CD8-positive, alpha-beta memory T cell (primary cell): ENCODE data around the gene RAD51. TPM values are rescaled to one million over a fixed set of nuclear protein-coding genes. Genes with fewer than 3 reads are reported as not detected.
A peak's percentile ranks its signal among the peaks of the same experiment; 100 is the strongest.

Experiments
- CTCF ChIA-PET: fragments of 350-600 bp; sonication (Branson Sonifier 250); formaldehyde crosslinking; loops from one replicate; lab custom pipeline; 2021; ENCODE audit warnings: antibody characterized with exemption; lab: Charles Lee
- POLR2A ChIA-PET: fragments of 350-600 bp; sonication (Branson Sonifier 250); formaldehyde crosslinking; loops from one replicate; lab custom pipeline; 2021; ENCODE audit warnings: antibody characterized with exemption; lab: Charles Lee
- DNase-seq, 5 donors: peaks; one replicate each; pipeline versions ENCODE4 v3.0.0 to v3.0.0-alpha.2; 2020 to 2022; ENCODE audit warnings: mixed read lengths in 1 of 5
- H3K27ac ChIP-seq: one replicate; pipeline ENCODE4 v1.7.0; 2013; ENCODE audit warnings: low read depth, mild to moderate bottlenecking, low read length, moderate library complexity
- H3K27me3 ChIP-seq: 2 replicates; pipeline ENCODE4 v1.7.0; 2013; ENCODE audit warnings: low read length, mild to moderate bottlenecking; ENCODE audit not compliant: insufficient read depth, poor library complexity, severe bottlenecking
- H3K36me3 ChIP-seq: 2 replicates; pipeline ENCODE4 v1.7.0; 2013; ENCODE audit warnings: mild to moderate bottlenecking, low read length, moderate library complexity; ENCODE audit not compliant: insufficient read depth
- H3K4me1 ChIP-seq: 2 replicates; pipeline ENCODE4 v1.7.0; 2013; ENCODE audit warnings: mild to moderate bottlenecking, low read length, moderate library complexity; ENCODE audit not compliant: insufficient read depth
- H3K4me3 ChIP-seq: 2 replicates; pipeline ENCODE4 v1.7.0; 2013; ENCODE audit warnings: mild to moderate bottlenecking, low read length
- H3K9me3 ChIP-seq: 2 replicates; pipeline ENCODE4 v1.7.0; 2013; ENCODE audit warnings: mild to moderate bottlenecking, low read length
- H3K27ac Mint-ChIP-seq, 8 donors: one replicate each; pipeline ENCODE4 v1.8.0; 2020 to 2021; ENCODE audit warnings: mixed read lengths in 8 of 8, mild to moderate bottlenecking in 6 of 8, inconsistent platforms in 3 of 8, moderate library complexity in 3 of 8
- H3K27me3 Mint-ChIP-seq, 2 donors: one replicate each; pipeline ENCODE4 v1.8.0; 2020 to 2021; ENCODE audit warnings: mixed read lengths in 2 of 2, mild to moderate bottlenecking in 1 of 2, moderate library complexity in 1 of 2
- H3K36me3 Mint-ChIP-seq, 3 donors: one replicate each; pipeline ENCODE4 v1.8.0; 2020 to 2021; ENCODE audit warnings: mixed read lengths in 3 of 3, inconsistent platforms in 1 of 3, mild to moderate bottlenecking in 1 of 3
- H3K4me1 Mint-ChIP-seq, 3 donors: one replicate each; pipeline ENCODE4 v1.8.0; 2020 to 2021; ENCODE audit warnings: mixed read lengths in 3 of 3, inconsistent platforms in 1 of 3, mild to moderate bottlenecking in 1 of 3
- H3K4me3 Mint-ChIP-seq, 7 donors: one replicate each; pipeline ENCODE4 v1.8.0; 2020 to 2021; ENCODE audit warnings: mixed read lengths in 7 of 7, mild to moderate bottlenecking in 6 of 7, moderate library complexity in 4 of 7, inconsistent platforms in 2 of 7
- H3K9me3 Mint-ChIP-seq, 5 donors: one replicate each; pipeline ENCODE4 v1.8.0; 2020 to 2022; ENCODE audit warnings: mixed read lengths in 5 of 5, mild to moderate bottlenecking in 3 of 5, moderate library complexity in 2 of 5, inconsistent platforms in 1 of 5
- polyA plus RNA-seq: library from polyadenylated mRNA; unstranded; fragments of 300-500 nt; fragmentation: Illumina TruSeq; gene quantifications from one replicate; pipeline ENCODE4 v1.2.3, GENCODE V29; 2021
- total RNA-seq, 2 experiments: library from RNA; stranded (reverse); gene quantifications; one replicate each; pipeline ENCODE4 v1.2.3, GENCODE V29; 2021

RAD51 gene
- total and polyA plus RNA-seq, 3 experiments from 2014 or later, result 1.7 to 57.6 (median 54.3) TPM

- Mint-ChIP-seq H3K9me3 (no peaks in the 10 kb centered on the region), H3K4me3 (peak overlapping the region; percentile 86 to 99 (median 93)), H3K36me3 (peaks cover 0 to 43% (median 1%) of the 10 kb centered on the region in 3 donors), H3K27ac (peak overlapping the region; percentile 88 to 98 (median 95)), H3K4me1 (peaks cover 19 to 33% (median 29%) of the 10 kb centered on the region in 3 donors), H3K27me3 (no peaks in the 10 kb centered on the region)
- Histone ChIP-seq H3K4me1 (peaks cover 15% of the 10 kb centered on the region), H3K27ac (peak overlapping the region; percentile 92), H3K9me3 (no peaks in the 10 kb centered on the region), H3K36me3 (peaks cover 21% of the 10 kb centered on the region), H3K4me3 (peak overlapping the region; percentile 75), H3K27me3 (no peaks in the 10 kb centered on the region)
- POLR2A ChIA-PET, result interaction anchor here (0.6 to 1.0 kb wide), 2 partner anchors 32 to 60 kb away, joined by 4 to 6 read pairs; partner anchors contain the start of gene RAD51
- peak in 1 of 5 donors; percentile 21 for DNase-seq
- CTCF ChIA-PET, result interaction anchor here (2.1 kb wide), 1 partner anchor 28 kb away, joined by 7 read pairs; no protein-coding TSS in a partner anchor
These were observed 59.6 kb downstream of the RAD51 start for GRCh38 chr15:40754574-40754882.

- peaks cover 15% of the 10 kb centered on the region for H3K4me1 ChIP-seq
- Mint-ChIP-seq H3K36me3 (peaks cover 0 to 39% (median 1%) of the 10 kb centered on the region in 3 donors), H3K27ac (peak within 1 kb of the TSS; percentile 88 to 98 (median 95)), H3K4me3 (peak within 1 kb of the TSS; percentile 86 to 99 (median 93)), H3K4me1 (peaks cover 19 to 33% (median 29%) of the 10 kb centered on the region in 3 donors), H3K27me3 (no peaks in the 10 kb centered on the region), H3K9me3 (no peaks in the 10 kb centered on the region)
- no peaks in the 10 kb centered on the region for H3K9me3 ChIP-seq
- ChIA-PET POLR2A (interaction anchor here (1.0 kb wide), 1 partner anchor 60 kb away, joined by 4 read pairs; the partner anchor contains the start of gene RAD51), CTCF (interaction anchor here (1.1 to 2.1 kb wide), 3 partner anchors 10 to 27 kb away, joined by 4 to 7 read pairs (median 6); no protein-coding TSS in a partner anchor)
- H3K36me3 ChIP-seq, result peaks cover 18% of the 10 kb centered on the region
- peak within 1 kb of the TSS; percentile 92 for H3K27ac ChIP-seq
- peak; percentile 90 to 95 (median 91) for DNase-seq
- peak within 1 kb of the TSS; percentile 75 for H3K4me3 ChIP-seq
- H3K27me3 ChIP-seq, result no peaks in the 10 kb centered on the region
These were observed 60.2 kb downstream of the RAD51 start, which contains the start of gene RMDN3 for GRCh38 chr15:40754883-40755811. Gene RMDN3 (minus strand): TSS chr15:40755254. CDS start chr15:40754783, 471 bp downstream.

GRCh38 chr15:40755812-40756208, 60.8 kb downstream of the RAD51 start:
- H3K36me3 ChIP-seq, result peaks cover 12% of the 10 kb centered on the region
- H3K27me3 Mint-ChIP-seq, result no peaks in the 10 kb centered on the region
- ChIA-PET CTCF (interaction anchor here (1.1 to 1.6 kb wide), 3 partner anchors 10 to 136 kb away, joined by 3 to 6 read pairs (median 4); no protein-coding TSS in a partner anchor), POLR2A (interaction anchor here (0.7 kb wide), 1 partner anchor 12 kb away, joined by 3 read pairs; no protein-coding TSS in a partner anchor)
- H3K4me3 Mint-ChIP-seq, result peak overlapping the region; percentile 86 to 99 (median 93)
- no peaks in the 10 kb centered on the region for H3K9me3 ChIP-seq
- no peaks in the 10 kb centered on the region for H3K9me3 Mint-ChIP-seq
- peak overlapping the region; percentile 92 for H3K27ac ChIP-seq
- peaks cover 15% of the 10 kb centered on the region for H3K4me1 ChIP-seq
- no peak for DNase-seq
- no peaks in the 10 kb centered on the region for H3K27me3 ChIP-seq
- H3K27ac Mint-ChIP-seq, result peak overlapping the region in 7 of 8 donors; percentile 88 to 98 (median 93)
- H3K4me3 ChIP-seq, result peak overlapping the region; percentile 75
- H3K36me3 Mint-ChIP-seq, result peaks cover 0 to 34% (median 1%) of the 10 kb centered on the region in 3 donors
- peaks cover 19 to 33% (median 29%) of the 10 kb centered on the region in 3 donors for H3K4me1 Mint-ChIP-seq

- no peaks in the 10 kb centered on the region for H3K9me3 Mint-ChIP-seq
- ChIA-PET CTCF (interaction anchor here (1.3 to 1.6 kb wide), 2 partner anchors 8 to 135 kb away, joined by 3 to 6 read pairs; no protein-coding TSS in a partner anchor), POLR2A (no interaction called here)
- no peak overlapping the region for H3K27ac ChIP-seq
- peaks cover 1% of the 10 kb centered on the region for H3K36me3 ChIP-seq
- H3K4me1 ChIP-seq, result peaks cover 15% of the 10 kb centered on the region
- H3K9me3 ChIP-seq, result no peaks in the 10 kb centered on the region
- no peak for DNase-seq
- no peak overlapping the region for H3K4me3 ChIP-seq
- H3K4me3 Mint-ChIP-seq, result peak overlapping the region in 6 of 7 donors; percentile 15 to 86 (median 49)
- no peaks in the 10 kb centered on the region for H3K27me3 ChIP-seq
- peak overlapping the region in 6 of 8 donors; percentile 2 to 72 (median 55) for H3K27ac Mint-ChIP-seq
- H3K4me1 Mint-ChIP-seq, result peaks cover 19 to 28% (median 28%) of the 10 kb centered on the region in 3 donors
- no peaks in the 10 kb centered on the region for H3K27me3 Mint-ChIP-seq
- peaks cover 0 to 22% (median 1%) of the 10 kb centered on the region in 3 donors for H3K36me3 Mint-ChIP-seq
These were observed 62.0 kb downstream of the RAD51 start for GRCh38 chr15:40756938-40757337.

- CTCF ChIA-PET, result no interaction called here
- Histone ChIP-seq H3K36me3 (no peaks in the 10 kb centered on the region), H3K27me3 (no peaks in the 10 kb centered on the region), H3K27ac (no peak overlapping the region), H3K9me3 (no peaks in the 10 kb centered on the region), H3K4me1 (peaks cover 16% of the 10 kb centered on the region), H3K4me3 (no peak overlapping the region)
- Mint-ChIP-seq H3K9me3 (no peaks in the 10 kb centered on the region), H3K4me3 (peak overlapping the region in 1 of 7 donors; percentile 84), H3K4me1 (peaks cover 13 to 20% (median 17%) of the 10 kb centered on the region in 3 donors), H3K27ac (no peak overlapping the region), H3K27me3 (no peaks in the 10 kb centered on the region), H3K36me3 (peaks cover 0 to 6% (median 0%) of the 10 kb centered on the region in 3 donors)
- POLR2A ChIA-PET, result no interaction called here
- no peak for DNase-seq
These were observed 65.0 kb downstream of the RAD51 start for GRCh38 chr15:40759961-40760360.

- Histone ChIP-seq H3K4me1 (peaks cover 27% of the 10 kb centered on the region), H3K27me3 (no peaks in the 10 kb centered on the region), H3K4me3 (peak overlapping the region; percentile 74), H3K36me3 (no peaks in the 10 kb centered on the region), H3K9me3 (no peaks in the 10 kb centered on the region), H3K27ac (peak overlapping the region; percentile 66)
- Mint-ChIP-seq H3K36me3 (peaks cover 0 to 16% (median 0%) of the 10 kb centered on the region in 3 donors), H3K4me3 (peak overlapping the region; percentile 86 to 95 (median 90)), H3K27ac (peak overlapping the region; percentile 80 to 98 (median 90)), H3K9me3 (no peaks in the 10 kb centered on the region), H3K27me3 (no peaks in the 10 kb centered on the region), H3K4me1 (peaks cover 15 to 35% (median 22%) of the 10 kb centered on the region in 3 donors)
- peak in 2 of 5 donors; percentile 42 to 63 for DNase-seq
- ChIA-PET CTCF (interaction anchor here (0.7 to 9.7 kb wide), 6 partner anchors 11 to 174 kb away, joined by 3 to 45 read pairs (median 4); no protein-coding TSS in a partner anchor), POLR2A (interaction anchor here (0.8 to 2.0 kb wide), 4 partner anchors 19 to 68 kb away, joined by 3 to 9 read pairs (median 4); partner anchors contain the start of gene RAD51)
These were observed 68.2 kb downstream of the RAD51 start for GRCh38 chr15:40762919-40763800.
